HCT116 (cell line): ENCODE measurements around the gene LRRC61. TPM values are rescaled to one million over a fixed set of nuclear protein-coding genes. Genes with fewer than 3 reads are reported as not detected.

ENCODE experiments used
- ATAC-seq: fragments of 200-7000 bp; cut with Tn5 transposase; 2 replicates; pipeline ENCODE4 v1.9.1; 2020; ENCODE audit warnings: mild to moderate bottlenecking, moderate library complexity
- BruUV-seq: library from RNA; stranded (reverse); fragments of 400-500 nt; replicated peaks from 2 replicates; lab custom pipeline; 2021; lab: Mats Ljungman, UMichigan
- CTCF ChIA-PET: fragments of 300-600 bp; sonication (Branson Sonifier 250); formaldehyde crosslinking; loops from one replicate; lab custom pipeline; 2021; ENCODE audit warnings: antibody characterized with exemption; lab: Charles Lee
- POLR2A ChIA-PET: fragments of 300-600, 350-600 bp; sonication (Branson Sonifier 250); formaldehyde crosslinking; loops from one replicate; lab custom pipeline; 2021; ENCODE audit warnings: antibody characterized with exemption; lab: Charles Lee
- RAD21 ChIA-PET, 2 experiments: fragments of 300-600 bp; sonication (Branson Sonifier 250); formaldehyde crosslinking; loops; one replicate each; lab custom pipeline; 2023; ENCODE audit warnings: low total read pairs in 2 of 2; ENCODE audit not compliant: uncharacterized antibody in 2 of 2, unreplicated experiment in 2 of 2, low non-redundant PET in 1 of 2; lab: Charles Lee
- DNase-seq: peaks from one replicate; pipeline ENCODE4 v3.0.0-alpha.2; 2010; ENCODE audit warnings: low read depth, low spot score
- H2AFZ ChIP-seq: fragments of 200-600 bp; shearing (Covaris generic), sonication (generic); 2 replicates; pipeline ENCODE4 v1.6.1; 2017; ENCODE audit warnings: low read depth, mixed run types, mixed read lengths, antibody characterized with exemption, low read length; ENCODE audit not compliant: poor library complexity, severe bottlenecking
- H3K27ac ChIP-seq: 2 replicates; pipeline ENCODE4 v1.5.1; 2012; ENCODE audit warnings: low read depth, low read length
- H3K27me3 ChIP-seq: fragments of 200-600 bp; sonication (generic); 2 replicates; pipeline ENCODE4 v1.6.1; 2016; ENCODE audit warnings: mixed run types, low read length, mixed read lengths; ENCODE audit not compliant: insufficient read depth
- H3K36me3 ChIP-seq, 2 experiments: fragments of 200-500 bp in 1 of 2; fragments of 200-600 bp in 1 of 2; sonication (Bioruptor generic) in 1 of 2; sonication (generic) in 1 of 2; 2 replicates each; pipeline versions ENCODE4 v1.5.1 to v1.6.1; 2014 to 2016; ENCODE audit warnings: low read length in 2 of 2, inconsistent platforms in 1 of 2, mixed read lengths in 1 of 2, mixed run types in 1 of 2; ENCODE audit not compliant: insufficient read depth in 2 of 2, control insufficient read depth in 1 of 2
- H3K4me1 ChIP-seq, 2 experiments: fragments of 200-600 bp in 1 of 2; sonication (generic) in 1 of 2; 2 replicates each; pipeline versions ENCODE4 v1.5.1 to v1.6.1; 2012 to 2017; ENCODE audit warnings: low read length in 2 of 2, inconsistent platforms in 1 of 2, mild to moderate bottlenecking in 1 of 2, mixed read lengths in 1 of 2, mixed run types in 1 of 2, moderate library complexity in 1 of 2; ENCODE audit not compliant: insufficient read depth in 2 of 2, control insufficient read depth in 1 of 2
- H3K4me2 ChIP-seq: fragments of 200-600 bp; sonication (generic); 2 replicates; pipeline ENCODE4 v1.6.1; 2017; ENCODE audit warnings: mixed run types, low read length, mixed read lengths
- H3K4me3 ChIP-seq, 2 experiments: fragments of 200-600 bp in 1 of 2; sonication (generic) in 1 of 2; replicated peaks in 1 of 2; 2 replicates each; pipeline ENCODE4 v1.5.1; 2011 to 2016; ENCODE audit warnings: low read length in 2 of 2, control low read depth in 1 of 2, low read depth in 1 of 2, mild to moderate bottlenecking in 1 of 2, mixed read lengths in 1 of 2, mixed run types in 1 of 2
- H3K79me2 ChIP-seq: fragments of 200-600 bp; sonication (generic); 2 replicates; pipeline ENCODE4 v1.6.1; 2017; ENCODE audit warnings: mild to moderate bottlenecking, mixed run types, low read length, moderate library complexity, mixed read lengths; ENCODE audit not compliant: insufficient read depth
- H3K9ac ChIP-seq: fragments of 200-600 bp; sonication (generic); 2 replicates; pipeline ENCODE4 v1.6.1; 2016; ENCODE audit warnings: low read length, mixed read lengths
- H3K9me2 ChIP-seq: fragments of 200-600 bp; sonication (generic), shearing (Covaris generic); 2 replicates; pipeline ENCODE4 v1.6.1; 2017; ENCODE audit warnings: mixed run types, mild to moderate bottlenecking, moderate library complexity; ENCODE audit not compliant: insufficient read depth
- H3K9me3 ChIP-seq, 2 experiments: fragments of 200-500 bp in 1 of 2; fragments of 200-600 bp in 1 of 2; sonication (Bioruptor generic) in 1 of 2; sonication (generic) in 1 of 2; 2 replicates each; pipeline ENCODE4 v1.6.1; 2014 to 2017; ENCODE audit warnings: low read length in 2 of 2, mixed read lengths in 2 of 2, inconsistent platforms in 1 of 2, low read depth in 1 of 2, mild to moderate bottlenecking in 1 of 2, mixed run types in 1 of 2, moderate library complexity in 1 of 2; ENCODE audit not compliant: control insufficient read depth in 1 of 2, insufficient read depth in 1 of 2
- H4K20me1 ChIP-seq: fragments of 200-600 bp; sonication (generic), shearing (Covaris generic); 2 replicates; pipeline ENCODE4 v1.6.1; 2017; ENCODE audit warnings: mixed run types, mild to moderate bottlenecking, moderate library complexity; ENCODE audit not compliant: insufficient read depth
- ATF3 ChIP-seq: IDR thresholded peaks from 2 replicates; pipeline ENCODE4 v1.6.1; 2012
- CEBPB ChIP-seq: IDR thresholded peaks from 2 replicates; pipeline ENCODE4 v1.6.1; 2012; ENCODE audit warnings: low read depth
- CTCF ChIP-seq, 3 experiments: fragments of 200-600 bp in 1 of 3; sonication (generic) in 1 of 3; IDR thresholded peaks in 2 of 3; conservative IDR thresholded peaks in 1 of 3; 2 replicates each; pipeline ENCODE4 v1.5.1; 2012 to 2017; ENCODE audit warnings: low read depth in 2 of 3, low read length in 2 of 3, antibody characterized with exemption in 1 of 3, borderline replicate concordance in 1 of 3, control low read depth in 1 of 3, mild to moderate bottlenecking in 1 of 3, mixed read lengths in 1 of 3, mixed run types in 1 of 3, moderate library complexity in 1 of 3; ENCODE audit not compliant: insufficient read depth in 1 of 3
- EGR1 ChIP-seq: IDR thresholded peaks from 2 replicates; pipeline ENCODE4 v1.6.1; 2012; ENCODE audit warnings: low read depth
- EZH2 ChIP-seq: fragments of 200-600 bp; sonication (generic); IDR thresholded peaks from 2 replicates; pipeline ENCODE4 v1.6.1; 2017; ENCODE audit warnings: antibody characterized with exemption, mixed run types
- EZH2phosphoT487 ChIP-seq: fragments of 200-600 bp; IDR thresholded peaks from 2 replicates; pipeline ENCODE4 v1.6.1; 2018; ENCODE audit warnings: antibody characterized with exemption, borderline replicate concordance
- FOSL1 ChIP-seq: IDR thresholded peaks from 2 replicates; pipeline ENCODE4 v1.6.1; 2012; ENCODE audit warnings: low read depth
- JUND ChIP-seq: IDR thresholded peaks from 2 replicates; pipeline ENCODE4 v1.6.1; 2012
- POLR2A ChIP-seq: IDR thresholded peaks from 2 replicates; pipeline ENCODE4 v1.7.0; 2011; ENCODE audit warnings: borderline replicate concordance; ENCODE audit not compliant: insufficient read depth, insufficient read length; ENCODE audit errors: extremely low read depth
- RAD21 ChIP-seq: IDR thresholded peaks from 2 replicates; pipeline ENCODE4 v1.6.1; 2012; ENCODE audit warnings: low read depth, mild to moderate bottlenecking
- SIN3A ChIP-seq: IDR thresholded peaks from 2 replicates; pipeline ENCODE4 v1.6.1; 2012; ENCODE audit warnings: low read depth
- YY1 ChIP-seq: IDR thresholded peaks from 2 replicates; pipeline ENCODE4 v1.6.1; 2011; ENCODE audit warnings: low read length, low read depth, moderate library complexity, mild to moderate bottlenecking; ENCODE audit not compliant: insufficient replicate concordance; ENCODE audit errors: extremely low read depth
- ZFX ChIP-seq: fragments of 450-650 bp; IDR thresholded peaks from 2 replicates; pipeline ENCODE4 v1.6.1; 2017
- intact Hi-C: fragments of 100-400 bp; cut with micrococcal nuclease; formaldehyde crosslinking; loops from 2 replicates; pipeline ENCODE4 v1.10.0; 2022
- total RNA-seq: library from RNA; stranded (reverse); gene quantifications from one replicate; pipeline ENCODE4 v1.2.1, GENCODE V29; 2021; ENCODE audit not compliant: unreplicated experiment
- TF ChIP-seq, protein P1 (sequence below): IDR thresholded peaks from 2 replicates; pipeline ENCODE4 v1.6.1; 2011; ENCODE audit warnings: mild to moderate bottlenecking, low read length, moderate library complexity; ENCODE audit not compliant: insufficient replicate concordance; ENCODE audit errors: extremely low read depth
- TF ChIP-seq, protein P2 (sequence below): IDR thresholded peaks from 2 replicates; pipeline ENCODE4 v1.6.1; 2012

The LRRC61 gene
- total RNA-seq, 1 experiment from 2014 or later, result 12.0 TPM

DNA sequence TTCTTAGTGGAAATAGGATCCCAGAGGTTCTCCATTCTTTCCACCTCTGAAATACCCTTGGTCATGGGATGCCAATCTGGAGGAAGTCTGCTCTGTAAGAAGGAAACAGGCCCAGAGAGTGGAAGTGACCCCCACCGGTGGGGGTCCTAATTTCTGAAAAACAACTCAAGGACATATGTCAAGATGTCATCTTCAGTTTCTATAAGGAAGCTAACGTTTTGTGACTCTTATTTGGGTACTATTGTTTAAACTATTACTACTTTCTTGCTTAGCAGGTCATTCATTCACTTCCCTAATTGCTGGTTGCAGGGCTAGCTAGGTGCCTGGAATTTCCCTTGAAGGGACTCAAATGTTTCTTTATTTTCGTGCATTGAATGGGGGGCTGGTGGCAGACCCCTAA, 54.0 kb downstream of the LRRC61 start:
- ChIA-PET CTCF (no interaction called here), RAD21 (interaction anchor here in 1 of 2 experiments (0.6 kb wide), 1 partner anchor 24 kb away, joined by 3 read pairs; no protein-coding TSS in a partner anchor), POLR2A (interaction anchor here (1.9 kb wide), 1 partner anchor 8 kb away, joined by 15 read pairs; the partner anchor contains the start of gene REPIN1)
- Histone ChIP-seq H3K27ac (no peak overlapping the region), H3K27me3 (no peaks in the 10 kb centered on the region), H4K20me1 (no peaks in the 10 kb centered on the region), H3K36me3 (peaks cover 8 to 16% of the 10 kb centered on the region in 2 experiments; a peak in 2 of 4 replicates), H2AFZ (no peak overlapping the region), H3K9ac (no peak overlapping the region), H3K79me2 (peaks cover 10% of the 10 kb centered on the region; the same call in 1 of the 2 replicates), H3K4me2 (no peak overlapping the region), H3K9me2 (no peaks in the 10 kb centered on the region), H3K4me3 (no peak overlapping the region), H3K4me1 (peaks cover 15 to 24% of the 10 kb centered on the region in 2 experiments), H3K9me3 (no peaks in the 10 kb centered on the region)
- TF ChIP-seq ATF3, result no peak
- no peak for DNase-seq
- intact Hi-C loops, result no loop called here
- BruUV-seq, result no TSS peak
- ATAC-seq, result no peak

GRCh38 chr7:150377635-150378034, 54.5 kb downstream of the LRRC61 start:
- DNase-seq, result no peak
- POLR2A ChIA-PET, result interaction anchor here (1.9 kb wide), 1 partner anchor 8 kb away, joined by 15 read pairs; the partner anchor contains the start of gene REPIN1

More at GRCh38 chr7:150377635-150378034, 54.5 kb downstream of the LRRC61 start:
- Histone ChIP-seq H3K4me3 (no peak overlapping the region), H3K4me1 (peaks cover 15 to 24% of the 10 kb centered on the region in 2 experiments), H3K9ac (no peak overlapping the region), H3K79me2 (peaks cover 10% of the 10 kb centered on the region; the same call in 1 of the 2 replicates), H3K9me3 (no peaks in the 10 kb centered on the region), H3K36me3 (peaks cover 6 to 14% of the 10 kb centered on the region in 2 experiments; a peak in 2 of 4 replicates), H3K9me2 (no peaks in the 10 kb centered on the region), H3K4me2 (peak overlapping the region; percentile 99), H3K27me3 (no peaks in the 10 kb centered on the region), H4K20me1 (no peaks in the 10 kb centered on the region), H2AFZ (no peak overlapping the region), H3K27ac (peak overlapping the region; percentile 78; the same call in 1 of the 2 replicates)
- TF ChIP-seq, protein P1, sequence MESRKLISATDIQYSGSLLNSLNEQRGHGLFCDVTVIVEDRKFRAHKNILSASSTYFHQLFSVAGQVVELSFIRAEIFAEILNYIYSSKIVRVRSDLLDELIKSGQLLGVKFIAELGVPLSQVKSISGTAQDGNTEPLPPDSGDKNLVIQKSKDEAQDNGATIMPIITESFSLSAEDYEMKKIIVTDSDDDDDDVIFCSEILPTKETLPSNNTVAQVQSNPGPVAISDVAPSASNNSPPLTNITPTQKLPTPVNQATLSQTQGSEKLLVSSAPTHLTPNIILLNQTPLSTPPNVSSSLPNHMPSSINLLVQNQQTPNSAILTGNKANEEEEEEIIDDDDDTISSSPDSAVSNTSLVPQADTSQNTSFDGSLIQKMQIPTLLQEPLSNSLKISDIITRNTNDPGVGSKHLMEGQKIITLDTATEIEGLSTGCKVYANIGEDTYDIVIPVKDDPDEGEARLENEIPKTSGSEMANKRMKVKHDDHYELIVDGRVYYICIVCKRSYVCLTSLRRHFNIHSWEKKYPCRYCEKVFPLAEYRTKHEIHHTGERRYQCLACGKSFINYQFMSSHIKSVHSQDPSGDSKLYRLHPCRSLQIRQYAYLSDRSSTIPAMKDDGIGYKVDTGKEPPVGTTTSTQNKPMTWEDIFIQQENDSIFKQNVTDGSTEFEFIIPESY, result no peak
- TF ChIP-seq YY1, result no peak
- TF ChIP-seq ZFX, result no peak
- TF ChIP-seq EZH2phosphoT487, result no peak
- no peak for TF ChIP-seq CEBPB
- no peak for TF ChIP-seq JUND
- TF ChIP-seq, protein P2, sequence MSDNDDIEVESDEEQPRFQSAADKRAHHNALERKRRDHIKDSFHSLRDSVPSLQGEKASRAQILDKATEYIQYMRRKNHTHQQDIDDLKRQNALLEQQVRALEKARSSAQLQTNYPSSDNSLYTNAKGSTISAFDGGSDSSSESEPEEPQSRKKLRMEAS, result no peak
- no peak for TF ChIP-seq RAD21
- no peak for TF ChIP-seq ATF3
- no peak for TF ChIP-seq SIN3A
- TF ChIP-seq EGR1, result no peak
- no peak for TF ChIP-seq FOSL1
- TF ChIP-seq CTCF (IDR thresholded peaks at IDR 0.05 in 2 of 3, conservative IDR thresholded peaks at IDR 0.05 in 1 of 3; ENCODE audit: borderline replicate concordance in 1 of 3, insufficient read depth in 1 of 3, low read depth in 2 of 3, low read length in 2 of 3), result no peak
- no peak for TF ChIP-seq POLR2A
- no peak for TF ChIP-seq EZH2
- ChIA-PET CTCF (no interaction called here), RAD21 (interaction anchor here in 1 of 2 experiments (0.6 kb wide), 1 partner anchor 24 kb away, joined by 3 read pairs; no protein-coding TSS in a partner anchor)
- no TSS peak for BruUV-seq
- intact Hi-C loops, result loop anchor here (2.0 kb wide), 1 partner anchor 15 kb away; no protein-coding TSS in a partner anchor
- ATAC-seq, result no peak
